Sigmoid colon (tissue), 7 donors: ENCODE data around the gene P2RY11. TPM values are rescaled to one million over a fixed set of nuclear protein-coding genes. Genes with fewer than 3 reads are reported as not detected.

Source experiments
- DNase-seq: peaks from one replicate; pipeline ENCODE4 v3.0.0-alpha.2; 2019
- H3K27ac ChIP-seq, 4 donors: fragments of 200-600 bp; sonication (generic); one replicate each; pipeline ENCODE4 v1.5.1; 2016 to 2019; ENCODE audit warnings: mild to moderate bottlenecking in 1 of 4
- H3K27me3 ChIP-seq, 3 donors: fragments of 200-600 bp; sonication (generic); one replicate each; pipeline ENCODE4 v1.5.1; 2019; ENCODE audit warnings: mild to moderate bottlenecking in 1 of 3
- H3K36me3 ChIP-seq, 4 donors: fragments of 200-600 bp; sonication (generic); one replicate each; pipeline ENCODE4 v1.5.1; 2016 to 2019
- H3K4me1 ChIP-seq, 4 donors: fragments of 200-600 bp; sonication (generic); one replicate each; pipeline ENCODE4 v1.5.1; 2017 to 2019
- H3K4me3 ChIP-seq, 4 donors: fragments of 200-600 bp; sonication (generic); one replicate each; pipeline ENCODE4 v1.5.1; 2017 to 2019; ENCODE audit warnings: mild to moderate bottlenecking in 2 of 4, moderate library complexity in 1 of 4
- H3K9me3 ChIP-seq, 4 donors: fragments of 200-600 bp in 3 of 4; sonication (generic) in 3 of 4; one replicate each; pipeline versions ENCODE4 v1.5.1 to v1.6.1; 2013 to 2019
- CTCF ChIP-seq, 4 experiments: fragments of 450-650 bp in 3 of 4; fragments of 200-600 bp in 1 of 4; IDR thresholded peaks; one replicate each; pipeline ENCODE4 v1.5.1; 2016 to 2019; ENCODE audit warnings: antibody characterized with exemption in 4 of 4, mild to moderate bottlenecking in 3 of 4, moderate library complexity in 2 of 4
- EP300 ChIP-seq, 4 donors: sonication (generic); formaldehyde crosslinking; IDR thresholded peaks; one replicate each; pipeline ENCODE4 v1.6.1; 2017; ENCODE audit warnings: antibody characterized with exemption in 4 of 4
- POLR2A ChIP-seq, 2 donors: fragments of 450-650 bp; IDR thresholded peaks; one replicate each; pipeline ENCODE4 v1.6.1; 2016; ENCODE audit warnings: antibody characterized with exemption in 2 of 2, mild to moderate bottlenecking in 2 of 2, moderate library complexity in 2 of 2
- POLR2AphosphoS5 ChIP-seq, 4 donors: sonication (generic); formaldehyde crosslinking; IDR thresholded peaks; one replicate each; pipeline ENCODE4 v1.6.1; 2017; ENCODE audit warnings: antibody characterized with exemption in 4 of 4
- WGBS, 2 donors: extraction: QIAGEN DNeasy Blood & Tissue Kit; methylation state at CpG; one replicate each; pipeline ENCODE4 v1.1.7; 2013; 5-methylcytosine and 5-hydroxymethylcytosine counted together
- intact Hi-C: fragments of 100-400 bp; cut with DNase I; formaldehyde crosslinking; loops from one replicate; pipeline ENCODE4 v1.15.1; 2023
- polyA plus RNA-seq, 3 donors: library from polyadenylated mRNA; stranded (reverse); fragments of 200-250 nt; gene quantifications; one replicate each; pipeline ENCODE4 v1.2.3, GENCODE V29; 2013
- total RNA-seq, 4 donors: library from RNA; depleted of rRNA; stranded (reverse); fragments of >200 nt; gene quantifications; one replicate each; pipeline ENCODE4 v1.1.0, GENCODE V29; 2016
- donor health status: healthy with polysubstance abuse.
- donor health status: Bipolar disorder and iron deficiency.
- donor health status: healthy.

The P2RY11 gene
- total and polyA plus RNA-seq, 7 donors: 1.2 to 18.5 (median 3.9) TPM

GRCh38 chr19:10115392-10116084 lies 4.0 kb downstream of the P2RY11 start:
- DNase-seq: no peak
- 88 to 91% methylated on average over 45 of the region's 45 CpGs for WGBS, 2 donors
- H3K36me3 ChIP-seq: peaks cover 32 to 64% (median 40%) of the 10 kb centered on the region in 4 donors
- no peaks in the 10 kb centered on the region for H3K27me3 ChIP-seq
- no peak for TF ChIP-seq CTCF (IDR thresholded peaks at IDR 0.05)
- TF ChIP-seq EP300 (IDR thresholded peaks at IDR 0.05): no peak
- TF ChIP-seq POLR2AphosphoS5 (IDR thresholded peaks at IDR 0.05): peak in 1 of 4 donors; percentile 16
- H3K4me3 ChIP-seq: no peak overlapping the region
- H3K4me1 ChIP-seq: peaks cover 0 to 38% (median 19%) of the 10 kb centered on the region in 4 donors
- intact Hi-C loops: no loop called here
- no peaks in the 10 kb centered on the region for H3K9me3 ChIP-seq
- no peak overlapping the region for H3K27ac ChIP-seq

GRCh38 chr19:10116085-10116865 lies 4.8 kb downstream of the P2RY11 start:
- TF ChIP-seq POLR2AphosphoS5 (IDR thresholded peaks at IDR 0.05) (no peak), POLR2A (IDR thresholded peaks at IDR 0.05) (no peak), CTCF (IDR thresholded peaks at IDR 0.05) (no peak), EP300 (IDR thresholded peaks at IDR 0.05) (no peak)
- Histone ChIP-seq H3K4me3 (no peak overlapping the region), H3K36me3 (peaks cover 29 to 57% (median 34%) of the 10 kb centered on the region in 4 donors), H3K4me1 (peaks cover 0 to 38% (median 19%) of the 10 kb centered on the region in 4 donors), H3K27ac (no peak overlapping the region), H3K9me3 (no peaks in the 10 kb centered on the region), H3K27me3 (no peaks in the 10 kb centered on the region)
- no peak for DNase-seq
- WGBS, 2 donors: 90% methylated on average over 35 of the region's 35 CpGs
- intact Hi-C loops: no loop called here

- no peaks in the 10 kb centered on the region for H3K27me3 ChIP-seq
- H3K27ac ChIP-seq: no peak overlapping the region
- no peak for DNase-seq
- peaks cover 27 to 49% (median 31%) of the 10 kb centered on the region in 4 donors for H3K36me3 ChIP-seq
- TF ChIP-seq POLR2A (IDR thresholded peaks at IDR 0.05) (no peak), CTCF (IDR thresholded peaks at IDR 0.05) (no peak), POLR2AphosphoS5 (IDR thresholded peaks at IDR 0.05) (peak in 1 of 4 donors; percentile 2), EP300 (IDR thresholded peaks at IDR 0.05) (no peak)
- WGBS, 2 donors: 92% methylated on average over 21 of the region's 21 CpGs
- no peak overlapping the region for H3K4me3 ChIP-seq
- intact Hi-C loops: no loop called here
- no peaks in the 10 kb centered on the region for H3K9me3 ChIP-seq
- peaks cover 0 to 38% (median 22%) of the 10 kb centered on the region in 4 donors for H3K4me1 ChIP-seq
Observed at GRCh38 chr19:10116866-10117616, 5.5 kb downstream of the P2RY11 start.

GRCh38 chr19:10118960-10119359 lies 7.5 kb downstream of the P2RY11 start:
- H3K36me3 ChIP-seq: peaks cover 27 to 46% (median 31%) of the 10 kb centered on the region in 4 donors
- peaks cover 0 to 30% (median 16%) of the 10 kb centered on the region in 4 donors for H3K4me1 ChIP-seq
- TF ChIP-seq POLR2AphosphoS5 (IDR thresholded peaks at IDR 0.05) (no peak), EP300 (IDR thresholded peaks at IDR 0.05) (no peak), CTCF (IDR thresholded peaks at IDR 0.05) (no peak), POLR2A (IDR thresholded peaks at IDR 0.05) (no peak)
- H3K9me3 ChIP-seq: no peaks in the 10 kb centered on the region
- intact Hi-C loops: no loop called here
- no peak for DNase-seq
- peak overlapping the region; percentile 68 to 98 (median 80) for H3K4me3 ChIP-seq
- H3K27ac ChIP-seq: peak overlapping the region in 3 of 4 donors; percentile 83 to 88 (median 88)
- WGBS, 2 donors: 28 to 51% methylated on average over 12 of the region's 12 CpGs
- H3K27me3 ChIP-seq: no peaks in the 10 kb centered on the region
